Uterus (tissue), 2 donors: ENCODE measurements around the gene CELA3B.

Source experiments
- POLR2A ChIP-seq, 2 donors: fragments of 450-650 bp; IDR thresholded peaks; one replicate each; pipeline ENCODE4 v1.6.1; 2016; ENCODE audit warnings: antibody characterized with exemption in 2 of 2, mild to moderate bottlenecking in 1 of 2, moderate library complexity in 1 of 2
- TF ChIP-seq, protein P1 (sequence below), 4 experiments: fragments of 200-600 bp in 2 of 4; fragments of 450-650 bp in 2 of 4; sonication (generic) in 2 of 4; IDR thresholded peaks; one replicate each; pipeline ENCODE4 v1.5.1; 2016 to 2019; ENCODE audit warnings: antibody characterized with exemption in 4 of 4, mild to moderate bottlenecking in 2 of 4, moderate library complexity in 1 of 4

DNA sequence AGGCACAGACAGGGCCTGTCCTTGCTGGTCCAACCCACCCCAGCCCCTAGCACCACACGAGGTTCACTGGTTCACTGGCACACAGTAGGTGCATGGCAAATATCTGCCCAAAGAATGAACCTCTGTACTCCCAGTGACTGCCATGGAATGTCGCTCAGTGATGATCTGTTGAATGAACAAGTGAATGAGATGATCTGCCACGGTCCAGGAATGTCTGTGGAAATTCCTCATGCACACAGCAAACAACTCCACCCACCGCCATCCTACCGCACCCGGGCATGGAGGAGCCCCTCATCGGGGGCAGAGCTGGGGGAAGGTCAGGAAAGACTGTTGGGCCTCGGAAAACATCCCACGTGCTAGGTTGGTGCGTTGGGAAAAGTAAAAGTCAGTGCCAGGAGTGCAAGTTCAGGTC is 41.4 kb upstream of the CELA3B start:
- TF ChIP-seq, protein P1, sequence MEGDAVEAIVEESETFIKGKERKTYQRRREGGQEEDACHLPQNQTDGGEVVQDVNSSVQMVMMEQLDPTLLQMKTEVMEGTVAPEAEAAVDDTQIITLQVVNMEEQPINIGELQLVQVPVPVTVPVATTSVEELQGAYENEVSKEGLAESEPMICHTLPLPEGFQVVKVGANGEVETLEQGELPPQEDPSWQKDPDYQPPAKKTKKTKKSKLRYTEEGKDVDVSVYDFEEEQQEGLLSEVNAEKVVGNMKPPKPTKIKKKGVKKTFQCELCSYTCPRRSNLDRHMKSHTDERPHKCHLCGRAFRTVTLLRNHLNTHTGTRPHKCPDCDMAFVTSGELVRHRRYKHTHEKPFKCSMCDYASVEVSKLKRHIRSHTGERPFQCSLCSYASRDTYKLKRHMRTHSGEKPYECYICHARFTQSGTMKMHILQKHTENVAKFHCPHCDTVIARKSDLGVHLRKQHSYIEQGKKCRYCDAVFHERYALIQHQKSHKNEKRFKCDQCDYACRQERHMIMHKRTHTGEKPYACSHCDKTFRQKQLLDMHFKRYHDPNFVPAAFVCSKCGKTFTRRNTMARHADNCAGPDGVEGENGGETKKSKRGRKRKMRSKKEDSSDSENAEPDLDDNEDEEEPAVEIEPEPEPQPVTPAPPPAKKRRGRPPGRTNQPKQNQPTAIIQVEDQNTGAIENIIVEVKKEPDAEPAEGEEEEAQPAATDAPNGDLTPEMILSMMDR (IDR thresholded peaks at IDR 0.05): no peak
- TF ChIP-seq POLR2A (IDR thresholded peaks at IDR 0.05): no peak
